ENCODE measurements around the gene WNT11.

WNT11 gene

DNA sequence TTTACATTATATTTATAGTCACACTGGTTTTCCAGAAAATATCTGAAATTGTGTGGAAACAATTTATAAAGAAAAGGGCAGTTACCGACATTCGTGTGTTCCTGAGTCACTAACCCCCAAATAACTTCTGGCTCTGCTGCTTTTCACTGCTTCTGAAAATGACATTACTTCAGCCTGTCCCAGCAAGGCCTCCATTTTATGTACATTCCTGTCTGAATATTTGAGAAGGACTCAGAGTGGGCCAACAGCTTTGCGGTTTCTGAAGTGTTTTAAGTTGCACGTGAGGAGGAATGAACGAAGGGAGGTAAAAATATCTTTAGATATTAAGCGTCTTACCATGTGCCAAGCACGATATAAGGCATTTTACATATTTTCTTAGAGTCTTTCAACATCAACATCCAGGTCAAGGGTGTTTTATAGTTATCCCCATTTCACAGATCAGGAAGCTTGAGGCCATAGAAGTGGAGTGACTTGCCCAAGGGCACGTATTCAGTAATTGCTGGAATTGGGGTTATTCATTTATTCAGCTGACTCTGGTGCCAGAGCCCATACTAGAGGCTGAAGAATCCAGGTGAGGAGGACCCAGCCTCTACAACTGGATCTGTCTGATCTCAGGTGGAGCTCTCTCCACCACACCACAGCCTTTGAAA, 30.8 kb upstream of the WNT11 start:
- no peak for DNase-seq

DNA sequence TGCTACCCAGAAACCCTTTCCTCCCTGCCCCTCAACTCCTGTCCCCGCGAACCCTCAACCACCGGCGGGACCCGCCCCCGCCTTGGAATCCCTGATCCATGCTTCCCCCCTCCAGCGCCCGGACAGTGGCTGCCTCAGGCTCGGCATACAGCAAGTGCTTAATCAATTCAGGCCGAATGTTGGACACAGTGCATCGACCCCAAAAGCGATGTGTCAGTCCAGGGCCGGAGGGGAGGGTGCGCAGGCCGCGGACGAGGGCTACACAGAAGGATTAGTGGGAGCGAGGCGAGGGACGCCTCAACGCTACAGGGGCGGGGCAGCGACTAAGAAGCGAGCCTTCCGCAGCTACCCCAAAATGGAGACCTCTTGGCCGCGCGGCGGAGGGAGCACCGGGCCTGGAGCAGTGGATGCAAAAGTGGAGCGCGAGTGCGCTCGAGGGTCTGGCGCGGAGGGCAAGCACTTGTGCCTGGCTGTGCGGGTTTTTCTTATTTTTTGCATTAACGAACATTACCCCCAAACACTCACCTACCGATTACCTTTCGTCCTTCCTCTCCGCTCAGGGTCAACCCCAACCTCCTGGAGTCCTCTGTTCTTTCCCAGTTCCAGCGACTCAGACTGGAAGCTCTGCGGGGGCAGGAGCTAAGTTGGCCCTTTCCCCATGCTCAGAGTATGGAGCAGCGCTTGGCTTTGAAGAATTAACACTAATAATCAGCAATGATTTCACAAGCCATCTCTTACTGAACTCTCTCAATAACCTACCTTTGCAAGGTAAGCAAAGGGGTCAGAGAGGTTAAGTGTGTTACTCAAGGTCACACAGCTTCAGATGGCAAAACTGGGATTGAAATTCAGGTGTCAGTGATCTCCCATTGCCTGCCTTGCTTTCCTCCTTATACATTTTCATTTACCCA, 30.0 kb upstream of the WNT11 start:
- peak; percentile 58 to 85 for DNase-seq

DNA sequence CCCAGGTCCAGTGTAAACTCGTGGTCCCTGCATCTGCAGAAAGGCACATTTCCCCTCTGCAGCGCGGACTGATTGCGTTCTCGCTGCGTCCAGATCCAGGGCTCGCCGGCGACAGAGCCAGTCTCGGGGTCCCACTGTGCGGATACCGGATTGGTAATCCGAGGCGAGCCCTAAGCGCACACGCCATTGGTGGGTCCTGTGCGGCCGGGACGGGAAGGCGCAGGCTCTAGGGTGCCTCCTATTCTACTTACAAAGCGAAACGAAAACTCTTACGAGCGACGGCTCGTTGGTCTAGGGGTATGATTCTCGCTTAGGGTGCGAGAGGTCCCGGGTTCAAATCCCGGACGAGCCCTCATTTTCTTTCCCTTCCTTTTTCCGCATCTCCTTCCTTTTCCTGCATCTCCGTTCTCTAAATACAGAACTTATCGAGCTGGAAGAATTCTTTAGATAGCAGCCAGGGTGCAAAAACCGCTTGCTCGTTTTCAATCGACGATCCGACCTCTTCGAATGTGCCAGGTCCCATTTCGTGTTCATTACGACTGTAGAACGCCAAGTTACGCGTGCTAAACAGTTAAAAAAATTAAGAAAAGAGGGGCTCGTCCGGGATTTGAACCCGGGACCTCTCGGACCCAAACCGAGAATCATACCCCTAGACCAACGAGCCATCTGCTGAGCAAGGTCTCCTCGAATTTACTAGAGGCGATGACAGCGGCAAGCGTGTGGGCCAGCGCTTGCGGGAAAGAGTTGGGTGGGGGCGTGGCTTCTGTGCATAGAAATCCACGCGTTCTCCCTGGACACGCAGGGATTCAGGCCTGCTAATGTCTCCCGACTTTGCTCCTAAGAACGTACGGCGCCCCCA, 29.2 kb upstream of the WNT11 start:
- peak; percentile 95 to 96 for DNase-seq

DNA sequence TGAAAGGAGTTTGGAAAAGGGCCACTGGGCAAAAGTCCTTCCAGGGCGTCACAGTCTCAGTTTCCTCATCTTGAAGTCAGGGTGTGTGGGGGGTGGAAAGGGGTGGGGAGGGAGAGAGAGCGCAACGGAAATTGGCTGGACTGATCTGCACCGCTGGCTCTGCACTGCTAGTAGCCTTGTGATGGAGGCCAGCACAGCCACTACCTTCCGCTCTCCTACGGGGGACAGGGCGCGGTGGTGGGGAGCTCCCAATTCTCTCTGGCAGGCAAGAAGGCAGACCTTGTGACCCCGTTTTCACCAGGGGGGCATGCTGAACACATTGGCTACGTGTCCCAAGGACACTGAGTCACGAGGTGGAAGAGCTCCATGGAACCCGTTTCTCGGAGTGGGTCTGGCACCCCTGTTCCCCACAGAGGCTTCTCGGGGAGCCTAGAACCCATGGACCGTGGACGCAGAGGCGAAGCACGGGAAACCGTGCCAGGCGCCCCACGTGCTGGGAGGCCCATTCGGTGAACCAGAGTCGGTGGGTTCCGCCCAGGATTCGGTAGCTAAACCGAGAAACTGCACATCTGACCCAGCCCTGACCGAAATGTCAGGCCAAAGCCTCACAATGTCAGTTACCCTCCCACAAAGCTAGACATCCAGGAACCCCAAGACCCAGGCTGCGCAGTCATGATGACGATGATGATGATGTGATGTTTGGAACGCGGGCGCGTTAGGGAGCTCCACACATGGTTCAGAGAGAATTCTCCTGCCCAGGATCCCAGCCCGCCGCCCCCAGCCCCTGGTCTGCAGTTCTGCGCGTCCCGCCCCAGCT, 28.3 kb upstream of the WNT11 start:
- peak in 1 of 2 experiments; percentile 47 for DNase-seq

- peak in 1 of 2 experiments; percentile 20 for DNase-seq
These were observed 27.7 kb upstream of the WNT11 start for GRCh38 chr11:76234021-76234415.

DNA sequence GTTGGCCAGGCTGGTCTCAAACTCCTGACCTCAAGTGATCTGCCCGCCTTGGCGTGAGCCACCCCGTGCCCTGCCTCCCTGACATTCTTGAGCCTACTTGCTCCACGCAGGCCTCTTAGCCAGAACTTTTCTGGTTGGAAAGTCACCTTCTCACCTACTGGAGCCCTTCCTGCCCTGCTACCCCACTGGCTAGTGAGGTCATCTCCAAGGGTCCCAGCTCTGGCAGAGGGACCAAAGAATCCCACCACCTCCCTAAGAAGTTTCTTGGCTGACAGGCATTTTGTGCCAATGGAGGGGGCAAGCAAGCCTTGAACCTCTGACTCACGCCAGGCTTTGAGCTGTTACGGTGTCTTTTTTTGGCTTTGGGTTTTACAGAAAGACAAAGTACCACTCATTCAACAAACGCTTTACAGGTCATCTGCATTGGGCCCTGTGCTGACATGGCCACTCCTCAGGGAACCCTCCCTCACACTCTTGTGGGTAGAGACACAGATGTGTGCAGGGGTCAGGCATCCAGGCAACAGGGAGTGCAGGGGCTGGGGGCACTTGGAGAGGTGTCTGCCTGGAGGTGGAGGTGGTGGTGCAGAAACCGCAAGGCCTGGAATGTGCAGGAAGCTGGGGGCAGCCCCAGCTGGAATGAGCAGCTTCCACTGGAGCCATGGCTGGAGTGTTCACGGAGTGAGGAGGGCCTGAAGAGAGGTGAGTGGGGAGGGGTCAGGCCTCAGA, 27.1 kb upstream of the WNT11 start:
- DNase-seq, result no peak

DNA sequence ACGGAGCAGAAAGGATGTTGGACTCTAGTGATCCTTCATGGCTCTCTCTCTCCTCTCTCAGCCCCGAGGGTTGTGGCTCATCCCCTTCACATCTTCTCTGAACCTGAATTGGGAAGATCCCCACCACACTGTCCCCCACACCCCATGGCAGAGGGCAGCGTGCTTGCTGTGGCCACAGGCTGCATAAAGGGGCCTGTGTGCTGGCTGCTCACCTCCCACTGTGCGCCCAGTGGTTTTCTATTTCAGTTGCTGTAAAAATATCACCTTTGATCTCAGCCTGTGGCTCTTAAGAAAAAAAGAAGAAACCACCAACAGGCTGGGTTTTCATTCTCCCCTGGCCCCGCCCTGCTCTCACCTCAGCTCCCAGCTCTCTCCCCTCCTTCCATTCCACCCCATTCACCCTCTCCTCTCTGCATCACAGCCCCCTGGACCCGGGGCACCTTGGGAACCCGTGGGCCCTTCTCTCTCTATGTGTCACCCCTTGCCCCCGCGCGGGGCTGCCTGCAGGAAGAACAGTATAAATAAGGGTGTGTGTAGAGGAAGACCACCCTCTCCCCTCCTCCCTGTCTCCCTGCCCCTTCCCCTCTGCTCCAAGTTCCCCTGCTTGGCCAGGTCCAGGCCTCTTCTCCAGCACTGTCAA, 25.8 kb upstream of the WNT11 start:
- DNase-seq, result no peak

DNA sequence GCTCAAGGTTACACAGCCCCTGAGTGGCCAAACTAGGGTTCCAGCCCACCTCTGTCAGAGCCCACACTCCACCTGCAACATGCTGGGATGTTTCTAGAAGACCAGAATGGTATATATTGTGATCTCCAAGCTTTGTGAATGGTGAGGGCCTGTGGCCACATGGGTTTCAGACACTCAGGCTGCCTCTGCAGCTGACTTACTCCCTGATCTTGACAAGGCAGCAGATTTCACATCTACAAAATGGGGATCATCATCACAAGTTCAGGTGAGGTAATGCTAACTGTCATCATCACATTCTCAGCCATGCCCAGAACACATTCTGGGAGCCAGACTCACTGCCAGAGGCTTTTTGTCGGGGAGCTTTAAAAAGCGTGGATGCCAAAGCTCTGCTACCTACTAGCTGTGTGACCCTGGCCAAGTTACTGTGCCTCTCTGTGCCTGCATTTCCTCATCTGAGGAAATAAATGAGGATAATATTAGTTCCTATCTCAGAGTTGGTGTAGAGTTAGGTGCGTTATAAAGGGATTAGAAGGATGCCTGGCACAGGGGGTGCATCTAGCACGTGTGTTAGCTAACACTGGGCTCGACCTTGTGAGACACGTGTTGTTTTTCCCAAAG, 24.9 kb upstream of the WNT11 start:
- DNase-seq, result no peak

DNA sequence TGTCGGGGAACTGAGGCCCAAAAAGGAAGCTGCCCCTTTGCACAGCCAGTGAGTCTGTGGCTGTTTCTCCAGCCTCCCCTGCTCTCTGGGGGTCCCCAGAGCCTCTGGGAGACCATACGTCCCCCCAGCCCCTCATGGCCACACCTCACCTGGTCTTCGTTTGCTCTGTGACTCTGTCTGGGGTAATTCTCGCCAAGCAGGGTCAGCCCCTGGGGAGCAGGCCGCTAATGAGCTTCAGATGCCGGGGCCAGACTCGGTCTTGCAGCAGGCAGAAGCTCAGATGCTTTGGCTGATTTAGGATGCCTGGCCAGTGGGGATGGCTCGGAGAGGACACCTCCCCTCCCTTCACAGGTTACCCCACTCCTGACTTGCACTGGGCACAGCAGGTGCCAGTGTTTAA, 24.1 kb upstream of the WNT11 start:
- DNase-seq, result no peak

DNA sequence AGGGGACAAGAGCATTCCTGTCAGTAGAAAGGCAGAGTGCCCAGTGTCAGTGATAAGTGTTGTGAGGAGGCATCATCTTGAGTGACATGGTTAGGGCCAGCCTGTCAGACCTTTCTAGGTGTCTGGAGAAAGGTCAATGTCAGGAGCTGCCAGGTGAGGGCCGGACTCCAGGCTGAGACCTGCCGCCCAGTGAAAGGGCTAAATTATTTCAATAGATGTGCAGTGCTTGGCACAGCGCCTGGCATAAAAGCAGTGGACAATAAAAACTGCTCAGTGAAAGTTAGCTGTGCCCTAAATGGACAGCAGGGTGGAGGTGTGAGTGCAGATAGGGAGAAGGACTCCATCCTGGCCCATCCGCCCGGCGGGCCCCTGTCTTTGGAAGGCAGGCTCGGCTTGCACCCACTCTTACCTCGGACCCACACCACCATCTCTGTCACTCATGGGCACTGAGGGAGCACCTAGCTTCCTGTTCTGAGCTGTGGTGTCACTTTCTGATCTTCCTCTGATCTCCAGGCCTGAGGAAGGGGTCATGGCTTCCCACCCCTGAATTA, 23.5 kb upstream of the WNT11 start:
- no peak for DNase-seq

GRCh38 chr11:76228875-76229149, 22.5 kb upstream of the WNT11 start:
- no peak for DNase-seq

DNA sequence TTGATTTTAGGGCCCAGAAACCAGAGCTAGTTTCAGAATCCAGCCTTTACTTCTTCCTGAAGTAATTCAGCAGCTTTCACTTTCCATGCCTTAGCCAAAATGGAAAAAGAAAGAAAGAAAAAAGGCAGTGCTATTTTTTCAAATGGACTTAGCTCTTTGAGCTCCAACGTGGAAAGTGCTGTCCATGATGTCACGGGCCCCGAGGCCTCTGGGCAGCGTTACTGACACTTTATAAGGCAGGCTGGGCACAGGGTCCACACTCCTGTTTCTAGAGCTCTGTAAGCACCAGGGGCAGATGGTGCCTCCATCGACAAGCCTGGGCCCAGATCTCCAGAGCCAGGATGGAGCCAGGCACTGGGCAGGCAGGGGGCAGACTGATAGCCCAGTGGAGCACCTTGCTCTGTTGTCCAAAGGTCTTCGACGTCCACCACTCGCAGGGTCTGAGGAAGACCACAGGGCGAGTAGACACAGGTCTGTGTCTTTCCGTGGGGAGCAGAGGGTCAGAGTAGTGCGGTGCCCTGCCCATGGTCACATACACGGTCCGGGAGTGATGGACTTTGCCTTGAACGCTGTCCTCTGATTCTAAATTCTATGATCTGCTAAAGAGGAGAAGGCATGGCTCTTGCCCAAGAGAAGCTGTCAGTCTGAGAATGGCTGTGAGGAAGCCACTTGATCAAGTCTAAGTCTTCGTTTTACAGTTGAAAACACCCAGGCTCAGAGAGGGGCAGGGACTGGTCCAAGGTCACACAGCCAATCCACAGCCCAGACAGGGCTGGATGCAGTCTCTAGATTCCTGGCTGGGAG, 22.0 kb upstream of the WNT11 start:
- no peak for DNase-seq

DNA sequence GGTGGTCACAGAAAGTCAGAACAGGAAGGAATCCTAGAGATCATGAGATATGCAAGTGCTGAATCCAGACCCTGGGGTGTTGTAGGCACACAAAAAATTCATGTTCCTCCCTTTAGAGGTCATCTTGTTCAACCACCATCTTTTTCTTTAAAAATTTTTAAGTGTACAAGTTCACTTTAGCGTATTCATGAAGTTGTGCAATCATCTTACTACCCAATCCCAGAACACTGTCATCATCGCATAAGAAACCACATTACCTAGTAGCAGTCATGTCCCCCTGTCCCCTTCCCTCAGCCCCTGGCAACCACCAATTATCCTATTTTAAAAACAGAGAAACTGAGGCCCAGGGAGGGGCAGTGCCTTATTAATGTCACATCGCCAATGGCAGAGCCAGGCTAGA, 20.3 kb upstream of the WNT11 start:
- DNase-seq, result no peak

DNA sequence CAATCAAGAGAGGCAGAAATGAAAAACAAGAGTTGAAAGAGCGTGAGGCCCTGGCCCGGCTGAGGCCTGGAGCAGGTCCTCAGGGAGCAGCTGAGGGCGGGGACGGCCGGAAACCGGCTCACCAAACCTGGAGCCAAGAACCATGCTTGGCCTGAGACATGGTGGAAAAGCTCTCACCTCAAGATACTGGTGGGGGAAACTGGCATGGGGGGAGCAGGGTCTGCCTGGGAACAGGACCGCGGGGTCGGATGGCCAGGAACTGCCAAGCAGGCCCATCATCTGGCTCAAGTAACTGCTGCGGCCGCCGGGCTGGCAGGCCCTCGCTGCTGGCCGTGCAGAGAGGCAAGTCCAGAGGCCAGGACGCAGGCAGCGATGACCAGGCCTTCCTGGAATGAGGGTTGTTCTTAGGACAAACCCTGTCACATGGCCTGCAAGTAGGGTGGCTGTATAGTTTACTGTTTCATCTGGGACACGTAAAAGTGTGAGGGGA, 18.9 kb upstream of the WNT11 start:
- no peak for DNase-seq

DNA sequence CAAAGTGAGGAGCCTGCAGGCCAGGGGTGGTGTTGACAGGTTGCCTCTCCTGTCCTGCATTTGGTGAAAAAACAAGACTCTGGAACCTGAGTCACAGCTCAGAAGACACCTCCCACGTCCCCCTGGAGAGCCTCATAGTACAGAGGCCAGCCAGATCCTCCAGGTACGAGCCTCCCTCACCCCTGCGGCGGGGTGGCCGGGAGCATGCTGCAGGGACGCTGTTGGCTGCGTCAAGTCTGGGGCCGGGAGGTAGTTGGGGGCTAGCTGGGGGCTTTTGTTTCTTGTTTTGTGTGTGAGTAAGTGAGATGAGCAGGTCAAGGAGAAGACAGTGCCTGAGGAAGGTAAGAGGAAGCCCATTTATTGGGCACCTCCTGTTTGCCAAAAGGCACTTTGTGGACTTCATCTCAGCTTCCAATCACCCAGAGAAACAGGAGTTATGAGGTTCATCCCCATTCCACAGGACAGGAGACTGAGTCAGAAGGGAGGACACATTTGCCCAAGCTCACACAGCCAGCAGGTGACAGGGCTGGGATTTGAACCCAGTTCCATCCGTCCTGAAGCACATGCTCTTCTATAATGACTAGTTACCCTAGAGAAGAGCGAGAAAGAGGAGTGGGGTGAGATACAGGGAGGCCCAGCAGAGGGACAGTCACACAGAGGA, 18.3 kb upstream of the WNT11 start:
- DNase-seq, result no peak

GRCh38 chr11:76221365-76221764, 15.1 kb upstream of the WNT11 start:
- no peak for DNase-seq

DNA sequence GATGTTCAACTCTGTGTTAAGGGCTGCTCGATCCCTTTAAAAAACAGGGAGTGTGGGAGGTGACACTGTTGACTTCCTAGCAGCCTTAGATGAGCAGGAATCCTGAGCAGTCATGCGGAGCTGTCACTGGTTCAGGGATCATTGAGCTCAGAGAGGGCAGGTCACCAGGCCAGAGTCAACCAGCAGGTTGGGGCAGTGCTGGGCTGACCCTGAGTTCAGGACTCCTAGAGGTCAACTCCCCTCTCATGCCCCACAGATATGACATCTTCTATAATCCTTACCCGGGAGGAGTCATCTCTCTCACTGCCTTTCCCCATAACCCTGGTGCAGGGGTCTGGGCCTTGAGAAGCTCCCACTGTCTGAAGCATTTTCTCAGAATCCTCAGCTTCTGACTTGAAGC, 12.9 kb upstream of the WNT11 start:
- DNase-seq, result no peak

DNA sequence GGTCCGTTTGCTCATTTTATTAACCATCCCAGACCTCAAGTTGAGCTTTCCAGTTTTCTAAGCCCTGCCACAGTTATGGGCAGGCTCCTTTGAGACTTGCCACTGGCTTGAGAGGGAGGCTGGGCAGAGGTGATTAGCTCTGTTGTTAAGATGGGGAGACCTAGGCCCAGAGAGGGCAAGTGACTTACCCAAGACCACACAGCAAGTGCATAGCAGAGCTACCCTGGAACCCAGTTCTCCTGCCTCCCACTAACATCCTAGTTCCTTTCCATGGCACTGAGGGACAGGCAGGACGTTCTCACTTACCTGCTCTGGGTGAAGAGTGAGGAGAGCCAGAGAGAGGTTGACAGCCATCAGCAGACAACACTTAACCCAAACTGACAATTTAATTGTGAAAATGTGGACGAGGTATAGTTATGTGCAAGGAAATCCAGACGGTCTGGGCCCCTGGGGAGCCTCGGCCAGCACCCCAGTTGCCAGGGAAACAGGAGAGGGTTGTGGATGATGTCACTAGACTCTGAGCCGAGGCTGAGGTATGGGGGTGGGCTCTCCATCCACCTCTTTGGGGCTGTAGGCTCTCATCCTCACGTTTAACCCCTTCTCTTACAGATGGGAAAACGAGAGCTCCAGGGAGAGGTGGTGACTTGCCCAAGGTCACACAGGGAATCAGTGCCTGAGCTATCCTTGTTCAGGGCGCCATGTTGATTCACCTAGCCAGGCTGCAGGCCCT, 12.3 kb upstream of the WNT11 start:
- no peak for DNase-seq
